HFFc6 (cell line): ENCODE data around the gene IMMP1L. TPM values are rescaled to one million over a fixed set of nuclear protein-coding genes. Genes with fewer than 3 reads are reported as not detected.

Experiments
- DNase-seq: peaks from one replicate; pipeline ENCODE4 v3.0.0-alpha.2; 2018
- H3K27ac Mint-ChIP-seq: 2 replicates; pipeline ENCODE4 v1.8.0; 2020; ENCODE audit warnings: mild to moderate bottlenecking, mixed read lengths
- H3K27me3 Mint-ChIP-seq: 2 replicates; pipeline ENCODE4 v1.8.0; 2021; ENCODE audit warnings: mild to moderate bottlenecking, moderate library complexity, mixed read lengths; ENCODE audit not compliant: insufficient read depth
- H3K36me3 Mint-ChIP-seq: 2 replicates; pipeline ENCODE4 v1.8.0; 2021; ENCODE audit warnings: low read depth, mixed read lengths
- H3K4me1 Mint-ChIP-seq: 2 replicates; pipeline ENCODE4 v1.8.0; 2020; ENCODE audit warnings: low read depth, mixed read lengths
- H3K4me3 Mint-ChIP-seq: 2 replicates; pipeline ENCODE4 v1.8.0; 2020; ENCODE audit warnings: mild to moderate bottlenecking, moderate library complexity, mixed read lengths
- H3K9me3 Mint-ChIP-seq: 2 replicates; pipeline ENCODE4 v1.8.0; 2020; ENCODE audit warnings: mild to moderate bottlenecking, mixed read lengths
- CTCF ChIP-seq: fragments of 200-600 bp; sonication (generic); IDR thresholded peaks from 2 replicates; pipeline ENCODE4 v1.5.0; 2021; ENCODE audit warnings: antibody characterized with exemption, mild to moderate bottlenecking
- total RNA-seq, 6 experiments: library from RNA; stranded (reverse); fragmentation: NEBNext Ultra II Directional; extraction: Animal tissue kit (Norgen Biotek cat#: 25700); gene quantifications; 2 replicates in 1 of 6; 3 replicates in 5 of 6; pipeline ENCODE4 v1.2.3, GENCODE V29; 2021

Gene IMMP1L
- total RNA-seq, 6 experiments from 2014 or later: 11.5 to 18.3 (median 14.5) TPM

DNA sequence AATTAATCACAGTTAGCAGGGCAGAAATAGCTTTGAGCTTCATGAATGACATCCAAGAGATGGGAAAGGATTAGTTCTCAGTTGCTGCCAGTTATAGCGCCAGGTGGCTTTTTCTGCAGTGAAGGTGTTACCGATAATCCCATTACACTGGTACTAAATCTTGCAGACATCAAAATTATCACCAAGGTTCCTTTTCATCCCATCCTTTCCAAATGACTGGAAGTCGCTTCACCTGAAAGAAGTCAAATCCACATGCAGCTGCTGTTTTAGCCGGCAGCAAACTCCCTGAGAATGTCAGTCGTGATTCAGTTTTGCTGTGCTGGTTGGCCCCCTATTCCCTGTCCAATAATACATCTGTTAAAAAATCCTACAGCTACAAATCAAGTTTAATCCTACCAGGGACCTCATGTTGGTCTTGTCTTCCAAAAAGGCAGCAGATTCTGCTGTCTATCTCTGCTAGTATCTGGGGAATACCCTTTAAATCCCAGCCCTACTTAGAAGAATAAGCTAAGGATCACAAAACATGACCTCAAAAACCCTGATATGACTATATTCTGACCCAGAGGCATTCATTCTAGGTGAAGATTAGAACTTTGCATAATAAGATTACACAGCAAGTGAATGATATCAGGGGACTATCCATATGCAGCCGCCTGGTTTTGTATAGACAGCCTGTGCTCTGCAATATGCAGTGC is 31.7 kb downstream of the IMMP1L start:
- Mint-ChIP-seq H3K36me3 (no peaks in the 10 kb centered on the region), H3K27ac (no peak overlapping the region), H3K4me3 (no peak overlapping the region), H3K9me3 (no peaks in the 10 kb centered on the region), H3K4me1 (no peaks in the 10 kb centered on the region), H3K27me3 (no peaks in the 10 kb centered on the region)
- no peak for TF ChIP-seq CTCF
- no peak for DNase-seq

DNA sequence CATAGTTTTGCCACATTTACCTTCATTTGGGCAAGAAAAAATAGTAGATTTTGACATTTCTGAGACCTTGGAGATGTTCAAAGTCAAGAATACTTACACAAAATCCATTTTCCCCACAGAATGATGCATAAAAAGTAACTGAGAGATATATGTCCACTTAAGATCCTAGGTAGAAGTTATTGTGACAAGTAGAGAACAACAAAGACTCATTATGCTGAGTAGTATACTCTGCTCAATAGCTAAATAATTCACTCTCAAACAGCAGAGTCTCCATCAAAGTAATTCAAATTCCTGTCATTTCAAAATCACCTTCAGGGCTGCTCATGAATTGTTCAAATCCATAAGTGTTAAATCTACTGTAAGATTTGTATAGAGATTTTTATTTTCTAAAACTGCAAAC is 35.3 kb downstream of the IMMP1L start:
- no peak for TF ChIP-seq CTCF
- Mint-ChIP-seq H3K27ac (no peak overlapping the region), H3K27me3 (no peaks in the 10 kb centered on the region), H3K4me1 (no peaks in the 10 kb centered on the region), H3K4me3 (no peak overlapping the region), H3K9me3 (no peaks in the 10 kb centered on the region), H3K36me3 (no peaks in the 10 kb centered on the region)
- no peak for DNase-seq

GRCh38 chr11:31464436-31464835 is 45.0 kb downstream of the IMMP1L start:
- Mint-ChIP-seq H3K36me3 (peaks cover 26% of the 10 kb centered on the region), H3K9me3 (peaks cover 26% of the 10 kb centered on the region), H3K4me1 (no peaks in the 10 kb centered on the region), H3K27ac (no peak overlapping the region), H3K4me3 (no peak overlapping the region), H3K27me3 (no peaks in the 10 kb centered on the region)
- no peak for TF ChIP-seq CTCF
- DNase-seq: no peak

GRCh38 chr11:31455177-31455576 is 54.2 kb downstream of the IMMP1L start:
- H3K36me3 Mint-ChIP-seq: no peaks in the 10 kb centered on the region
- no peak overlapping the region for H3K27ac Mint-ChIP-seq
- no peak for TF ChIP-seq CTCF
- no peaks in the 10 kb centered on the region for H3K9me3 Mint-ChIP-seq
- H3K4me3 Mint-ChIP-seq: no peak overlapping the region
- H3K27me3 Mint-ChIP-seq: no peaks in the 10 kb centered on the region; the same call in 1 of the 2 replicates
- H3K4me1 Mint-ChIP-seq: no peaks in the 10 kb centered on the region
- no peak for DNase-seq

GRCh38 chr11:31450841-31451240 is 58.6 kb downstream of the IMMP1L start:
- DNase-seq: no peak
- Mint-ChIP-seq H3K9me3 (no peaks in the 10 kb centered on the region), H3K4me3 (no peak overlapping the region), H3K36me3 (peaks cover 10% of the 10 kb centered on the region; the same call in 1 of the 2 replicates), H3K4me1 (peaks cover 5% of the 10 kb centered on the region; the same call in 1 of the 2 replicates), H3K27me3 (no peaks in the 10 kb centered on the region; the same call in 1 of the 2 replicates), H3K27ac (no peak overlapping the region)
- no peak for TF ChIP-seq CTCF
